Adrenal gland (tissue), 5 donors: Measurements from ENCODE around the gene VDAC1.

Experiments
- CTCF ChIP-seq, 6 experiments: fragments of 450-650 bp in 4 of 6; fragments of 200-600 bp in 2 of 6; sonication (generic) in 1 of 6; IDR thresholded peaks; 1 replicate in 5 of 6; 2 replicates in 1 of 6; pipeline versions ENCODE4 v1.5.1 to v1.8.0; 2016 to 2021; ENCODE audit warnings: antibody characterized with exemption in 6 of 6, mild to moderate bottlenecking in 2 of 6, moderate library complexity in 1 of 6
- POLR2A ChIP-seq, 2 donors: fragments of 450-650 bp; IDR thresholded peaks; one replicate each; pipeline ENCODE4 v1.6.1; 2017; ENCODE audit warnings: antibody characterized with exemption in 2 of 2, mild to moderate bottlenecking in 2 of 2, moderate library complexity in 1 of 2
- donor health status: DM: no; HTN: no; CAD: no.

DNA sequence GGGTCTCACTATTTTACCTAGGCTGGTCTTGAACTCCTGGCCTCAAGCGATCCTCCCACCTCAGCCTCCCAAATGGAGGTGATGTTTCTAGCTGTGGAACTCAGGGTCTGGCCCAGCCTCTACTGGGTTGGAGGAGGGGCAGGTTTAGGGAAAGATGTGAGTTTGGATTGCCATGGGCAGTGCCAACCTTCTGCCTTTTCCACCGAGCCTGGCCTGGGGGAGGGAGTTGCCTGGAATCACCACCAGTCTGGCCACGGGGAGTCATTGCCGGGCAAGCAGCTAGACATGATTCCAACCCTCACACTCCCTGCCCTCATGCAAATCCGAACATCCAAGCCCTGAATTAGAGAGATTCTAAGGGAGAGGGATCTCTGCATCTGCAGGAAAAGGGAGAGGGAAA, 21.0 kb upstream of the VDAC1 start:
- no peak for TF ChIP-seq CTCF (IDR thresholded peaks at IDR 0.05)
- TF ChIP-seq POLR2A (IDR thresholded peaks at IDR 0.05): no peak
